HCT116 (cell line): ENCODE results near the gene ZSWIM4. TPM values are rescaled to one million over a fixed set of nuclear protein-coding genes. Genes with fewer than 3 reads are reported as not detected.
"Not testable (repeated sequence)": the region's sequence is repeated elsewhere in the genome, so short reads cannot be mapped to it uniquely, and the experiment has no call there.

ENCODE experiments used
- ATAC-seq: fragments of 200-7000 bp; cut with Tn5 transposase; 2 replicates; pipeline ENCODE4 v1.9.1; 2020; ENCODE audit warnings: mild to moderate bottlenecking, moderate library complexity
- BruUV-seq: library from RNA; stranded (reverse); fragments of 400-500 nt; replicated peaks from 2 replicates; lab custom pipeline; 2021; lab: Mats Ljungman, UMichigan
- CTCF ChIA-PET: fragments of 300-600 bp; sonication (Branson Sonifier 250); formaldehyde crosslinking; loops from one replicate; lab custom pipeline; 2021; ENCODE audit warnings: antibody characterized with exemption; lab: Charles Lee
- POLR2A ChIA-PET: fragments of 300-600, 350-600 bp; sonication (Branson Sonifier 250); formaldehyde crosslinking; loops from one replicate; lab custom pipeline; 2021; ENCODE audit warnings: antibody characterized with exemption; lab: Charles Lee
- RAD21 ChIA-PET, 2 experiments: fragments of 300-600 bp; sonication (Branson Sonifier 250); formaldehyde crosslinking; loops; one replicate each; lab custom pipeline; 2023; ENCODE audit warnings: low total read pairs in 2 of 2; ENCODE audit not compliant: uncharacterized antibody in 2 of 2, unreplicated experiment in 2 of 2, low non-redundant PET in 1 of 2; lab: Charles Lee
- DNase-seq: peaks from one replicate; pipeline ENCODE4 v3.0.0-alpha.2; 2010; ENCODE audit warnings: low read depth, low spot score
- H2AFZ ChIP-seq: fragments of 200-600 bp; shearing (Covaris generic), sonication (generic); 2 replicates; pipeline ENCODE4 v1.6.1; 2017; ENCODE audit warnings: low read depth, mixed run types, mixed read lengths, antibody characterized with exemption, low read length; ENCODE audit not compliant: poor library complexity, severe bottlenecking
- H3K27ac ChIP-seq: 2 replicates; pipeline ENCODE4 v1.5.1; 2012; ENCODE audit warnings: low read depth, low read length
- H3K27me3 ChIP-seq: fragments of 200-600 bp; sonication (generic); 2 replicates; pipeline ENCODE4 v1.6.1; 2016; ENCODE audit warnings: mixed run types, low read length, mixed read lengths; ENCODE audit not compliant: insufficient read depth
- H3K36me3 ChIP-seq, 2 experiments: fragments of 200-500 bp in 1 of 2; fragments of 200-600 bp in 1 of 2; sonication (Bioruptor generic) in 1 of 2; sonication (generic) in 1 of 2; 2 replicates each; pipeline versions ENCODE4 v1.5.1 to v1.6.1; 2014 to 2016; ENCODE audit warnings: low read length in 2 of 2, inconsistent platforms in 1 of 2, mixed read lengths in 1 of 2, mixed run types in 1 of 2; ENCODE audit not compliant: insufficient read depth in 2 of 2, control insufficient read depth in 1 of 2
- H3K4me1 ChIP-seq, 2 experiments: fragments of 200-600 bp in 1 of 2; sonication (generic) in 1 of 2; 2 replicates each; pipeline versions ENCODE4 v1.5.1 to v1.6.1; 2012 to 2017; ENCODE audit warnings: low read length in 2 of 2, inconsistent platforms in 1 of 2, mild to moderate bottlenecking in 1 of 2, mixed read lengths in 1 of 2, mixed run types in 1 of 2, moderate library complexity in 1 of 2; ENCODE audit not compliant: insufficient read depth in 2 of 2, control insufficient read depth in 1 of 2
- H3K4me2 ChIP-seq: fragments of 200-600 bp; sonication (generic); 2 replicates; pipeline ENCODE4 v1.6.1; 2017; ENCODE audit warnings: mixed run types, low read length, mixed read lengths
- H3K4me3 ChIP-seq, 2 experiments: fragments of 200-600 bp in 1 of 2; sonication (generic) in 1 of 2; replicated peaks in 1 of 2; 2 replicates each; pipeline ENCODE4 v1.5.1; 2011 to 2016; ENCODE audit warnings: low read length in 2 of 2, control low read depth in 1 of 2, low read depth in 1 of 2, mild to moderate bottlenecking in 1 of 2, mixed read lengths in 1 of 2, mixed run types in 1 of 2
- H3K79me2 ChIP-seq: fragments of 200-600 bp; sonication (generic); 2 replicates; pipeline ENCODE4 v1.6.1; 2017; ENCODE audit warnings: mild to moderate bottlenecking, mixed run types, low read length, moderate library complexity, mixed read lengths; ENCODE audit not compliant: insufficient read depth
- H3K9ac ChIP-seq: fragments of 200-600 bp; sonication (generic); 2 replicates; pipeline ENCODE4 v1.6.1; 2016; ENCODE audit warnings: low read length, mixed read lengths
- H3K9me2 ChIP-seq: fragments of 200-600 bp; sonication (generic), shearing (Covaris generic); 2 replicates; pipeline ENCODE4 v1.6.1; 2017; ENCODE audit warnings: mixed run types, mild to moderate bottlenecking, moderate library complexity; ENCODE audit not compliant: insufficient read depth
- H3K9me3 ChIP-seq, 2 experiments: fragments of 200-500 bp in 1 of 2; fragments of 200-600 bp in 1 of 2; sonication (Bioruptor generic) in 1 of 2; sonication (generic) in 1 of 2; 2 replicates each; pipeline ENCODE4 v1.6.1; 2014 to 2017; ENCODE audit warnings: low read length in 2 of 2, mixed read lengths in 2 of 2, inconsistent platforms in 1 of 2, low read depth in 1 of 2, mild to moderate bottlenecking in 1 of 2, mixed run types in 1 of 2, moderate library complexity in 1 of 2; ENCODE audit not compliant: control insufficient read depth in 1 of 2, insufficient read depth in 1 of 2
- H4K20me1 ChIP-seq: fragments of 200-600 bp; sonication (generic), shearing (Covaris generic); 2 replicates; pipeline ENCODE4 v1.6.1; 2017; ENCODE audit warnings: mixed run types, mild to moderate bottlenecking, moderate library complexity; ENCODE audit not compliant: insufficient read depth
- CBX3 ChIP-seq: IDR thresholded peaks from 2 replicates; pipeline ENCODE4 v1.6.1; 2012; ENCODE audit warnings: low read depth
- ELF1 ChIP-seq: IDR thresholded peaks from 2 replicates; pipeline ENCODE4 v1.6.1; 2012; ENCODE audit warnings: low read depth, borderline replicate concordance
- EZH2 ChIP-seq: fragments of 200-600 bp; sonication (generic); IDR thresholded peaks from 2 replicates; pipeline ENCODE4 v1.6.1; 2017; ENCODE audit warnings: antibody characterized with exemption, mixed run types
- EZH2phosphoT487 ChIP-seq: fragments of 200-600 bp; IDR thresholded peaks from 2 replicates; pipeline ENCODE4 v1.6.1; 2018; ENCODE audit warnings: antibody characterized with exemption, borderline replicate concordance
- FOSL1 ChIP-seq: IDR thresholded peaks from 2 replicates; pipeline ENCODE4 v1.6.1; 2012; ENCODE audit warnings: low read depth
- JUND ChIP-seq: IDR thresholded peaks from 2 replicates; pipeline ENCODE4 v1.6.1; 2012
- POLR2A ChIP-seq: IDR thresholded peaks from 2 replicates; pipeline ENCODE4 v1.7.0; 2011; ENCODE audit warnings: borderline replicate concordance; ENCODE audit not compliant: insufficient read depth, insufficient read length; ENCODE audit errors: extremely low read depth
- POLR2AphosphoS5 ChIP-seq: IDR thresholded peaks from 2 replicates; pipeline ENCODE4 v1.6.1; 2011; ENCODE audit warnings: mild to moderate bottlenecking, low read depth, low read length, moderate library complexity
- SP1 ChIP-seq: IDR thresholded peaks from 2 replicates; pipeline ENCODE4 v1.6.1; 2012; ENCODE audit warnings: low read depth
- TCF7L2 ChIP-seq: IDR thresholded peaks from 2 replicates; pipeline ENCODE4 v1.7.0; 2011; ENCODE audit warnings: borderline replicate concordance, inconsistent platforms; ENCODE audit not compliant: insufficient read depth, insufficient read length; ENCODE audit errors: extremely low read depth
- YY1 ChIP-seq: IDR thresholded peaks from 2 replicates; pipeline ENCODE4 v1.6.1; 2011; ENCODE audit warnings: low read length, low read depth, moderate library complexity, mild to moderate bottlenecking; ENCODE audit not compliant: insufficient replicate concordance; ENCODE audit errors: extremely low read depth
- ZNF274 ChIP-seq: fragments of 200-500 bp; sonication (Bioruptor generic); IDR thresholded peaks from 2 replicates; pipeline ENCODE4 v1.6.1; 2014; ENCODE audit warnings: mild to moderate bottlenecking, low read depth, low read length, inconsistent platforms
- intact Hi-C: fragments of 100-400 bp; cut with micrococcal nuclease; formaldehyde crosslinking; loops from 2 replicates; pipeline ENCODE4 v1.10.0; 2022
- total RNA-seq: library from RNA; stranded (reverse); gene quantifications from one replicate; pipeline ENCODE4 v1.2.1, GENCODE V29; 2021; ENCODE audit not compliant: unreplicated experiment
- TF ChIP-seq, protein P1 (sequence below), 3 experiments: fragments of 200-600 bp in 1 of 3; sonication (generic) in 1 of 3; IDR thresholded peaks in 2 of 3; conservative IDR thresholded peaks in 1 of 3; 2 replicates each; pipeline ENCODE4 v1.5.1; 2012 to 2017; ENCODE audit warnings: low read depth in 2 of 3, low read length in 2 of 3, antibody characterized with exemption in 1 of 3, borderline replicate concordance in 1 of 3, control low read depth in 1 of 3, mild to moderate bottlenecking in 1 of 3, mixed read lengths in 1 of 3, mixed run types in 1 of 3, moderate library complexity in 1 of 3; ENCODE audit not compliant: insufficient read depth in 1 of 3
- TF ChIP-seq, protein P2 (sequence below): IDR thresholded peaks from 2 replicates; pipeline ENCODE4 v1.6.1; 2012

ZSWIM4 gene
- total RNA-seq, 1 experiment from 2014 or later: 9.8 TPM

DNA sequence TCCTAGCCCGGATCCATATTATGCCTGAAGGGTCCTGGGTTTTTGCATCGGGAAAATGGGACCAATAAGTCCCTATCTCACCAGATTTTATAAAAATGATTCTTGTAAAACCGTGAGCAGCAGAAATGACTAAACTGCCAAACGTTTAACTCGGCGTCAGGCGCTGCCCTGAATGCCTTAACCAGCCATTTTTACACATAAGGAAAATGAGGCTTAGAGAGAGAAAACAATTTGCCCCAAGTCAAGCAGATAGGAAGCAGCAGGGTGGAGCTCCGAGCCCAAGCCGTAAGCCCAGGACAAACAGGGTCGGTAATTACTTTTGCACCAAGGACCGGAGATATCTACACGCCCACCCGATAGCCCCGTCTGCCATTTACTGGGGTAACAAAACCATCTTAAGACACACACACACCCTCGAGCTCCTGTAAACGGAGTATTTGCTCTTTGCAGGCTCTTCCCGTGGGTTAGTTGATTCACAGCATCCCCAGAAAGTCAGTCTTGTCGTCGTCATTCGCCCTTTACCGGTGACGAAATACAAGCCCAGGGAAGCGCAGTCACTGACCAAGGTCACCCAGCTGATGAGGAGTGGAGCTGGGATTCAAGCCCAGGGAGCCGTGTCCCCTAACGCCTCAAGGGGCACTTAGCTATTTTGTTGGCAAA is 46.9 kb upstream of the ZSWIM4 start (continued):
- TF ChIP-seq, protein P1, sequence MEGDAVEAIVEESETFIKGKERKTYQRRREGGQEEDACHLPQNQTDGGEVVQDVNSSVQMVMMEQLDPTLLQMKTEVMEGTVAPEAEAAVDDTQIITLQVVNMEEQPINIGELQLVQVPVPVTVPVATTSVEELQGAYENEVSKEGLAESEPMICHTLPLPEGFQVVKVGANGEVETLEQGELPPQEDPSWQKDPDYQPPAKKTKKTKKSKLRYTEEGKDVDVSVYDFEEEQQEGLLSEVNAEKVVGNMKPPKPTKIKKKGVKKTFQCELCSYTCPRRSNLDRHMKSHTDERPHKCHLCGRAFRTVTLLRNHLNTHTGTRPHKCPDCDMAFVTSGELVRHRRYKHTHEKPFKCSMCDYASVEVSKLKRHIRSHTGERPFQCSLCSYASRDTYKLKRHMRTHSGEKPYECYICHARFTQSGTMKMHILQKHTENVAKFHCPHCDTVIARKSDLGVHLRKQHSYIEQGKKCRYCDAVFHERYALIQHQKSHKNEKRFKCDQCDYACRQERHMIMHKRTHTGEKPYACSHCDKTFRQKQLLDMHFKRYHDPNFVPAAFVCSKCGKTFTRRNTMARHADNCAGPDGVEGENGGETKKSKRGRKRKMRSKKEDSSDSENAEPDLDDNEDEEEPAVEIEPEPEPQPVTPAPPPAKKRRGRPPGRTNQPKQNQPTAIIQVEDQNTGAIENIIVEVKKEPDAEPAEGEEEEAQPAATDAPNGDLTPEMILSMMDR (IDR thresholded peaks at IDR 0.05 in 2 of 3, conservative IDR thresholded peaks at IDR 0.05 in 1 of 3; ENCODE audit: borderline replicate concordance in 1 of 3, insufficient read depth in 1 of 3, low read depth in 2 of 3, low read length in 2 of 3): no peak
- TF ChIP-seq, protein P2, sequence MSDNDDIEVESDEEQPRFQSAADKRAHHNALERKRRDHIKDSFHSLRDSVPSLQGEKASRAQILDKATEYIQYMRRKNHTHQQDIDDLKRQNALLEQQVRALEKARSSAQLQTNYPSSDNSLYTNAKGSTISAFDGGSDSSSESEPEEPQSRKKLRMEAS: no peak
- TF ChIP-seq EZH2phosphoT487 (no peak), JUND (no peak)

DNA sequence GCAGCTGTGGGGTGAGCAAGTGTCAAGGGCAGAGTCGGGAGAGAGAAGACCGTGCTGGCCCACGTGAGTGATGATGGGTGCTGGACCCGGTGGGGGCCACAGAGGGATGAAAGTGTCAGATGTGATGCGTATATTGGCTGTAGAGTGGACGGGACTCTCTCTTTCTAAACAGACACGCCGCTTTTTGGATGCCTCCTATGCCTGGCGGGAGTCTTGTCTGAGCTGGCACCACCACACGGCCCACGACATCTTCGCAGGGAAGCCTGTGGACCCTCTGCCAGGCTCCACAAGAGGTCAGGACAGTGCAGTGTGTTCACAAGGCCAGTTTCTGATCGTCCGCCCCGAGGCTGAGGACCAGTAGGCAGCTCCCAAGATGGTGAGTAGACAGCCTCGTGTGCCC is 43.8 kb upstream of the ZSWIM4 start:
- DNase-seq (no peak), ATAC-seq (no peak)
- no peak overlapping the region for H3K27ac ChIP-seq
- no peaks in the 10 kb centered on the region for H4K20me1 ChIP-seq
- H3K9me2 ChIP-seq: no peaks in the 10 kb centered on the region
- no peak overlapping the region for H3K4me2 ChIP-seq
- ChIA-PET CTCF (no interaction called here), RAD21 (no interaction called here), POLR2A (interaction anchor here (0.9 kb wide), 1 partner anchor 52 kb away, joined by 3 read pairs; no protein-coding TSS in a partner anchor)
- peaks cover 12 to 18% of the 10 kb centered on the region in 2 experiments; a peak in 3 of 4 replicates for H3K36me3 ChIP-seq
- no TSS peak for BruUV-seq
- no peak overlapping the region for H2AFZ ChIP-seq
- H3K4me1 ChIP-seq: peaks cover 2 to 16% of the 10 kb centered on the region in 2 experiments; a peak in 3 of 4 replicates
- intact Hi-C loops: no loop called here
- H3K9ac ChIP-seq: no peak overlapping the region
- no peaks in the 10 kb centered on the region for H3K27me3 ChIP-seq
- no peak for TF ChIP-seq POLR2AphosphoS5
- no peak for TF ChIP-seq POLR2A
- no peak for TF ChIP-seq CBX3
- no peak for TF ChIP-seq FOSL1
- TF ChIP-seq SP1: no peak
- no peak for TF ChIP-seq EZH2
- TF ChIP-seq YY1: no peak
- TF ChIP-seq TCF7L2: no peak
- TF ChIP-seq ELF1: no peak
- no peak for TF ChIP-seq ZNF274
- no peak overlapping the region for H3K4me3 ChIP-seq
- peaks cover 22% of the 10 kb centered on the region for H3K79me2 ChIP-seq
- peaks cover 0 to 5% of the 10 kb centered on the region in 2 experiments; a peak in 1 of 4 replicates for H3K9me3 ChIP-seq

DNA sequence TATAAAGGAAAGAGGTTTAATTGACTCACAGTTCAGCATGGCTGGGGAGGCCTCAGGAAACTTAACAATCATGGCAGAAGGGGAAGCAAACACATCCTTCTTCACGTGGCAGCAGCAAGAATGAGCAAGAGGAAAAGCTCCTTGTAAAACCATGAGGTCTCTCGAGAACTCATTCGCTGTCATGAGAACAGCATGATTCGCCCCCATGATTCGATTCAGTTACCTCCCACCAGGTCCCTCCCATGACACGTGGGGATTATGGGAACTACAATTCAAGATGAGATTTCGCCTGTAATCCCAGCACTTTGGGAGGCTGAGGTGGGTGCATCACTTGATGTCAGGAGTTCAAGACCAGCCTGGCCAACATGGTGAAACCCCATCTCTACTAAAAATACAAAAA is 41.6 kb upstream of the ZSWIM4 start:
- RAD21 ChIA-PET, H3K9me2 ChIP-seq, intact Hi-C loops, H3K9me3 ChIP-seq, H4K20me1 ChIP-seq, BruUV-seq, POLR2A ChIA-PET, ATAC-seq, H3K4me3 ChIP-seq, CTCF ChIA-PET, H3K4me1 ChIP-seq, H3K4me2 ChIP-seq, H3K9ac ChIP-seq, H3K27me3 ChIP-seq, H2AFZ ChIP-seq, DNase-seq, H3K27ac ChIP-seq: not testable (repeated sequence)
- peaks cover 25 to 28% of the 10 kb centered on the region in 2 experiments; a peak in 3 of 4 replicates for H3K36me3 ChIP-seq
- H3K79me2 ChIP-seq: peaks cover 14% of the 10 kb centered on the region; the same call in 1 of the 2 replicates
